ENCODE data around the gene TRAPPC2B.

DNA sequence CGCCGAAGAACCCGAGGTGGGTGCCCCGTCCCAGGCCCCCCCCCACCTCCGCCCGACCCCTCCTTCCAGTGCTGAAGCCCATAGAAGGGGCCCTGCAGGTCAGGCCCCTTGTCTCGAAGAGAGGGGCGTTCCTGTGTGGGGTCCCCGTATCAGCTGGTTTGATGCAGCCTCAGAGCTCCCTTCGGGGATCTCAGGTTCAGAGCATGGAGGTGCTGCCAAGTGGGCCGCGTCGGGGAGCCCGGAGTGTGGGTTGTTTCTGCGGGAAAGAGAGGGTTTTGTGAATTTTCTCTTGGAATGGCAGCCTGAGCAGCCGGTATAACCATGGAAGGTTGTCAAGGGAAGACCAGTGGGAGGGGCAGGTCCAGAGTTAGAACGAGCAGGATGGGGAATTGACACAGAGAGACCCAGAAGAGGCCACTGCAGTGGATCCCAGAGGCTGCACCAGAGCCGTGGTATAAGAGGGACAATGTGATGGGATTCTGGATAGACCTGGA lies 384 bp downstream of the TRAPPC2B start:
- no peak for TF ChIP-seq EP300 (IDR thresholded peaks at IDR 0.05)
- TF ChIP-seq, protein P1, sequence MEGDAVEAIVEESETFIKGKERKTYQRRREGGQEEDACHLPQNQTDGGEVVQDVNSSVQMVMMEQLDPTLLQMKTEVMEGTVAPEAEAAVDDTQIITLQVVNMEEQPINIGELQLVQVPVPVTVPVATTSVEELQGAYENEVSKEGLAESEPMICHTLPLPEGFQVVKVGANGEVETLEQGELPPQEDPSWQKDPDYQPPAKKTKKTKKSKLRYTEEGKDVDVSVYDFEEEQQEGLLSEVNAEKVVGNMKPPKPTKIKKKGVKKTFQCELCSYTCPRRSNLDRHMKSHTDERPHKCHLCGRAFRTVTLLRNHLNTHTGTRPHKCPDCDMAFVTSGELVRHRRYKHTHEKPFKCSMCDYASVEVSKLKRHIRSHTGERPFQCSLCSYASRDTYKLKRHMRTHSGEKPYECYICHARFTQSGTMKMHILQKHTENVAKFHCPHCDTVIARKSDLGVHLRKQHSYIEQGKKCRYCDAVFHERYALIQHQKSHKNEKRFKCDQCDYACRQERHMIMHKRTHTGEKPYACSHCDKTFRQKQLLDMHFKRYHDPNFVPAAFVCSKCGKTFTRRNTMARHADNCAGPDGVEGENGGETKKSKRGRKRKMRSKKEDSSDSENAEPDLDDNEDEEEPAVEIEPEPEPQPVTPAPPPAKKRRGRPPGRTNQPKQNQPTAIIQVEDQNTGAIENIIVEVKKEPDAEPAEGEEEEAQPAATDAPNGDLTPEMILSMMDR (IDR thresholded peaks at IDR 0.05) = no peak
- no peak for TF ChIP-seq POLR2A (IDR thresholded peaks at IDR 0.05)
